Epithelial cell of esophagus (primary cell): ENCODE measurements around the gene TMEM175.

ENCODE experiments used
- DNase-seq: peaks from one replicate; pipeline ENCODE4 v3.0.0; 2010; ENCODE audit warnings: low read depth
- H3K4me3 ChIP-seq: 2 replicates; pipeline ENCODE4 v1.5.1; 2011; ENCODE audit warnings: mild to moderate bottlenecking, low read length, control low read depth
- TF ChIP-seq, protein P1 (sequence below): IDR thresholded peaks from 2 replicates; pipeline ENCODE4 v1.5.1; 2011; ENCODE audit warnings: low read depth, mild to moderate bottlenecking, low read length, control low read depth, inconsistent platforms; ENCODE audit not compliant: insufficient read depth; ENCODE audit errors: missing control alignments

TMEM175 gene

DNA sequence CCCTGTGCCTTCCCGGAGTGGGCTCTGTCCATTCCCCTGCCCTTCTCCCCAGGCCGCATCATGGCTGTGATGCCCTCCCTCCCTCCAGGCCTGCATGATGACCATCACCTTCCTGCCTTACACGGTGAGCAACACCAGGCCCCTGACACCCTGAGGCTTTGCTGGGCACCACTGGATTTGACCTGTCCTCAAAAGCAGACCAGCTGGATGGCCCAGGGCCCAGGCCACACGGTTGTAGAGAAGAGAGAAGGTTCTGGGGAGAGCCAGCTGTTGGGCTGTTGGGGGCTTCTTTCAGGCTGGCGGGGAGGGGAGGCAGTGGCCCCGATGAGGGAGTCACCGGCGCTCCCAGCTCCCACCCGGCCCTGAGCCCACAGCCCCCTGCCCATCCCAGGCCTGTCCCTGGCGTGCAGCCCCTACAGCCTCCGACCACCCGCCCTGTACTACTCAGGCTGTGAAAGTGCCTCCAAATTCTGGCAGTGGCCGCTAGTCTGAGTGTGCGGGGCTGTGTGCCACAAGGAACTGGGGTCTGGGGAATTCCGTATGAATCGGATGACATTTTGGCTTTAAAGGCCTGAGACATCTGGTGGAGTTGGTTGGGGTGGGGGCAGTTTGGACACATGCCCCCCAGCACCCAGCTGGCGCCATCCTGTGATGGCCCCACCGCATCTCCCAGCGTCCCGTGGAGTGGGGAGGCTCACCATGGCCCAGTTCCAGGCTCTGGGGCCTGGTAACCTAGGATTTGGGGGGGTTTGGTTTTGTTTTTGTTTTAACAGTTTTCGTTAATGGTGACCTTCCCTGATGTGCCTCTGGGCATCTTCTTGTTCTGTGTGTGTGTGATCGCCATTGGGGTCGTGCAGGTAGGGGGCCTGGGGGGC is 19.6 kb downstream of the TMEM175 start:
- no peak for DNase-seq
- H3K4me3 ChIP-seq = no peak overlapping the region
- TF ChIP-seq, protein P1, sequence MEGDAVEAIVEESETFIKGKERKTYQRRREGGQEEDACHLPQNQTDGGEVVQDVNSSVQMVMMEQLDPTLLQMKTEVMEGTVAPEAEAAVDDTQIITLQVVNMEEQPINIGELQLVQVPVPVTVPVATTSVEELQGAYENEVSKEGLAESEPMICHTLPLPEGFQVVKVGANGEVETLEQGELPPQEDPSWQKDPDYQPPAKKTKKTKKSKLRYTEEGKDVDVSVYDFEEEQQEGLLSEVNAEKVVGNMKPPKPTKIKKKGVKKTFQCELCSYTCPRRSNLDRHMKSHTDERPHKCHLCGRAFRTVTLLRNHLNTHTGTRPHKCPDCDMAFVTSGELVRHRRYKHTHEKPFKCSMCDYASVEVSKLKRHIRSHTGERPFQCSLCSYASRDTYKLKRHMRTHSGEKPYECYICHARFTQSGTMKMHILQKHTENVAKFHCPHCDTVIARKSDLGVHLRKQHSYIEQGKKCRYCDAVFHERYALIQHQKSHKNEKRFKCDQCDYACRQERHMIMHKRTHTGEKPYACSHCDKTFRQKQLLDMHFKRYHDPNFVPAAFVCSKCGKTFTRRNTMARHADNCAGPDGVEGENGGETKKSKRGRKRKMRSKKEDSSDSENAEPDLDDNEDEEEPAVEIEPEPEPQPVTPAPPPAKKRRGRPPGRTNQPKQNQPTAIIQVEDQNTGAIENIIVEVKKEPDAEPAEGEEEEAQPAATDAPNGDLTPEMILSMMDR = no peak

DNA sequence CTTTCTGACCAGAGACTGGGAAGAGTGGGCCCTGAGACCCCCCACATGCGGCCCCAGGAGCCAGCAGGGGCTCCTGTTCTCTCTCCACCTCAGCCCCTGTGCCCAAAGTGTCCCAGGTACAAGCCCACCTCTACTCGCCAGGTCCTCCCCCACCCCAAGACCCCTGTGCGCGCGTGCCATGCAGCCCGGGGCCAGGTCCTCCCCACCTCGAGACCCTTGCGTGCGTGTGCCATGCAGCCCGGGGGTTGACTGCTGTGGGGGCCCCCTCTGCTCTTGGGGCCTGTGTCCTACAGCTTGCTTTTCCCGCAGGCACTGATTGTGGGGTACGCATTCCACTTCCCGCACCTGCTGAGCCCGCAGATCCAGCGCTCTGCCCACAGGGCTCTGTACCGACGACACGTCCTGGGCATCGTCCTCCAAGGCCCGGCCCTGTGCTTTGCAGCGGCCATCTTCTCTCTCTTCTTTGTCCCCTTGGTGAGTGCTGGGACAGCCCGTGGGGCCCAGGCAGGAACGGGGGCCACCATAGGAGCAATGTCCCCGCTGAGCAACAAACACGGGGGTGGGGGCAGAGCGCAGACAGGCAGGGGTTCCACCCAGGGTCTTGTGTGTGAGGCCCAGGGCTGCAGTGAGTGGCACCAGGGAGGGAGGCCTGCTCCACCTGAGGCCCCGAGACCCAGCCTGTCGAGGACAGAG is 20.8 kb downstream of the TMEM175 start:
- H3K4me3 ChIP-seq = no peak overlapping the region
- TF ChIP-seq, protein P1 = no peak
- DNase-seq = no peak

DNA sequence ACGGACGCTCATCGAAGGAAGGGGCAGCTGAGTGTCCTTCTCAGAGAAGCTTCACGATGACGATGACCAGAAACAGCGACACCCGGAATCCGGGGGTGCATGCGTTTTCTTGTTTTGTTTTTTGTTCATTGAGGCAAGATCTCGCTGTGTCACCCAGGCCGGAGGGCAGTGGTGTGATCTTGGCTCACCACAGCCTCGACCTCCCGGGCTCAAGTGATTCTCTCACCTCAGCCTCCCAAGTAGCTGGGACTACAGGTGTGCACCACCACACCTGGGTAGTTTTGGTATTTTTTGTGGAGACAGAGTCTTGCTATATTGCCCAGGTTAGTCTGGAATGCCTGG is 21.3 kb downstream of the TMEM175 start:
- H3K4me3 ChIP-seq = no peak overlapping the region
- TF ChIP-seq, protein P1 = no peak
- DNase-seq = no peak

DNA sequence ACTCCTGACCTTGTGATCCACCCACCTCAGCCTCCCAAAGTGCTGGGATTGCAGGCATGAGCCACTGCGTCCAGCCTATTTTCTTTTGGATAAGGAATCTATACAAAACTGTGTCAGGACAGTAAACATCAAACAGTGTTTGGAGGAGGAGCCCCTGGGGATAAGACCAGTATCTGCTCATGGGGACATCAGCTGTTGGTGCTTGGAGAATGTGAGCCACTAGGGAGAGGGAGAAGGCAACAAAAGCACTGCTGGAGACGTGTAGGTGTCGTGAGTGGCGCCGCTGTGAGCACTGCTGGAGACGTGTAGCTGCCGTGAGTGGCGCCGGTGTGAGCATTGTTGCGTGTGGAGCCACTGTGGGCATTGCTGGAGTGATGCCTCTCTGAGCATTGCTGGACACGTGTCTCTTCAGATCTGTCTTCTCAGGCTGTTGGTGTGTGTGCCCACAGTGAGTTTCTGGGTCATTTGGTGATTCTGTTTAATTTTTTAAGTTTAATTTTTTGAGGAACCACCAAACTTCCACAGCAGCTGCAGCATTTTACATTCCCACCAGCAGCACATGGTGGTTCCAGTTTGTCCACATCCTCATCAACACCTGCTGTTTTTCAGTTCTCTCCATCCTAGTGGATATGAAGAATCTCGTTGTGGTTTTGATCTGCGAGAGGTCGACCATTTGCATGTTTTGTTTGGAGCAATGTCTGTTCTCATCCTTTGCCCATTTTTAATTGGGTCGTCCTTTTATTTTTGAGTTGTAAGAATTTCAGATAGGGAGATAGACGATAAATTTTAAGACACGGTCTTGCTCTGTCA is 22.2 kb downstream of the TMEM175 start:
- no peak overlapping the region for H3K4me3 ChIP-seq
- TF ChIP-seq, protein P1 = no peak
- DNase-seq = no peak

DNA sequence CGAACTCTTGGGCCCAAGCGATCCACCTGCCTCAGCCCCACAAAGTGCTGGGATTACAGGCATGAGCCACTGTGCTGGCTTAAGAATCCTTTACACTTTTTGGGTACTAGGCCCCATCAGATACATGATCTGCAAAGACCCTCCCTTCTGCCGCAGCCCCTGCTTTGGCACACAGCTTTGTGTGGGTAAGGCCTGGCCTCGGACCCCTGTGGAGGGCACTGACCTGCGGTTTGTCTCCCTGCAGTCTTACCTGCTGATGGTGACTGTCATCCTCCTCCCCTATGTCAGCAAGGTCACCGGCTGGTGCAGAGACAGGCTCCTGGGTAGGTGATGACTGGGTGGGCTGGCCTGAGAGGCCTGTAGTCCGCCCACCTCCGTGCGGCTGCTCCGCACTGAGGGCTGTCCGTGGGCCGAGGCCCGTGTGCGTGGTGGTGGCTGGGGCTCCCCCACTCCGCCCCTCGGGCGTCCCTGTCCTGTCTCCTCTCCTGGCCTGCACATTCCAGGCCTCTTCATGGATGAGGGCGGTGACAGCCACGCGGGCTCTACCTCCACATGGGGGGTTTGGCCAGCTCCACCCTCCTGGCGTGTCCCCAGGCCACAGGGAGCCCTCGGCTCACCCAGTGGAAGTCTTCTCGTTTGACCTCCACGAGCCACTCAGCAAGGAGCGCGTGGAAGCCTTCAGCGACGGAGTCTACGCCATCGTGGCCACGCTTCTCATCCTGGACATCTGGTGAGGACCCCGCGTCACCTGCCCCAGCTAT is 23.1 kb downstream of the TMEM175 start:
- no peak for DNase-seq
- TF ChIP-seq, protein P1 = no peak
- H3K4me3 ChIP-seq = no peak overlapping the region

DNA sequence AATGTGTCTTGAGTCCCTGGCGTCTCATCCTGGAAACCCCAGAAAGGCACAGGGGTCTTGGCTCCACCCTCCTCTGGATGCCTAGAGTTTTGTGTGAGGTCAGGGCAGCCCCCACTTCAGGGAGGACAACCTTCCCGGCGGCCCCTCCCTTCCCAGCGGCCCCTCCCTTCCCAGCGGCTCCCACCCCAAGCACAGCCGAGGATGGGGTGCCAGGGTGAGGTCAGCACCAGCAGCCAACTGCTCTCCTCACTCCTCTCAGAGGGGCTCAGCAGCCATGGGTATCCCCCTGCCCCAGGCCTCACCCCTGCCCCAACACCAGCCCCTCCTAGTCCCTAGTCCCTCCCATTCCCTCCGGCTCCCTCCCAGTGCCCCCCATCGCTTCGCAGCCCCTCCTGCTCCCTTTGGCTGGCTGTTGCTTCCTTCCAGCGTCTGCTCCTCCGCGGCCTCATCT is 23.7 kb downstream of the TMEM175 start:
- no peak overlapping the region for H3K4me3 ChIP-seq
- no peak for DNase-seq
- TF ChIP-seq, protein P1 = no peak
